GM21447 (cell line): Measurements from ENCODE around the gene APOH.

Experiments
- ATAC-seq: cut with Tn5 transposase; IDR thresholded peaks from one replicate; pipeline ENCODE4 v1.9.1; 2021; ENCODE audit not compliant: unreplicated experiment

APOH gene

GRCh38 chr17:66235377-66235994 is 6.3 kb upstream of the APOH start:
- ATAC-seq: no peak

GRCh38 chr17:66234611-66235010 is 5.4 kb upstream of the APOH start:
- no peak for ATAC-seq

- no peak for ATAC-seq
Observed at GRCh38 chr17:66233023-66233753, 4.0 kb upstream of the APOH start.

- no peak for ATAC-seq
Observed at GRCh38 chr17:66230922-66231591, 1.8 kb upstream of the APOH start.

- ATAC-seq: no peak
Observed at GRCh38 chr17:66229783-66230538, 746 bp upstream of the APOH start.

GRCh38 chr17:66227212-66228045 is 1.8 kb downstream of the APOH start:
- ATAC-seq: no peak

GRCh38 chr17:66222798-66223350 is 6.3 kb downstream of the APOH start:
- ATAC-seq: no peak

- ATAC-seq: no peak
Observed at GRCh38 chr17:66221755-66222530, 7.3 kb downstream of the APOH start.

- ATAC-seq: no peak
Observed at GRCh38 chr17:66221343-66221742, 7.9 kb downstream of the APOH start.

- no peak for ATAC-seq
Observed at GRCh38 chr17:66220079-66220835, 9.0 kb downstream of the APOH start.

GRCh38 chr17:66215529-66215911 is 13.7 kb downstream of the APOH start:
- no peak for ATAC-seq

- ATAC-seq: no peak
Observed at GRCh38 chr17:66214884-66215528, 14.2 kb downstream of the APOH start.

GRCh38 chr17:66211047-66211810 is 18.0 kb downstream of the APOH start:
- no peak for ATAC-seq

- no peak for ATAC-seq
Observed at GRCh38 chr17:66210208-66210574, 19.0 kb downstream of the APOH start.

- no peak for ATAC-seq
Observed at GRCh38 chr17:66207936-66208335, 21.3 kb downstream of the APOH start.

GRCh38 chr17:66203274-66204015 is 25.8 kb downstream of the APOH start:
- ATAC-seq: no peak

- ATAC-seq: no peak
Observed at GRCh38 chr17:66200685-66201092, 28.5 kb downstream of the APOH start.
